ENCODE results near the gene SYT2. TPM values are rescaled to one million over a fixed set of nuclear protein-coding genes. Genes with fewer than 3 reads are reported as not detected.

The SYT2 gene
- total RNA-seq, 1 donor from 2014 or later: not detected

Other genes starting within 250 kb of the SYT2 start
- gene KDM5B, start 98.0 kb upstream of the SYT2 start, total RNA-seq: 102 and 113 TPM in 2 replicates
- 1.1 and 1.7 TPM in 2 replicates for gene PCAT6, start 100.5 kb upstream of the SYT2 start, total RNA-seq
- gene RABIF, start 178.7 kb upstream of the SYT2 start, total RNA-seq: 11.8 and 13.4 TPM in 2 replicates
- gene KLHL12, start 216.8 kb upstream of the SYT2 start, total RNA-seq: 24.9 and 25.5 TPM in 2 replicates
- 88.7 and 93.3 TPM in 2 replicates for gene ADIPOR1, start 247.9 kb upstream of the SYT2 start, total RNA-seq